ACHN (cell line): ENCODE measurements around the gene SRGAP2B.
"Not testable (repeated sequence)": the region's sequence is repeated elsewhere in the genome, so short reads cannot be mapped to it uniquely, and the experiment has no call there.

Experiments used
- DNase-seq: peaks from one replicate; pipeline ENCODE4 v3.0.0-alpha.2; 2015
- in situ Hi-C: cut with HindIII; loops from 2 replicates; pipeline ENCODE4 v1.10.0; 2017; ENCODE audit warnings: low sequenced_read_pairs, low pct_ligation_motif_present, low pct_unique_long_range_greater_than_20kb

Gene SRGAP2B

DNA sequence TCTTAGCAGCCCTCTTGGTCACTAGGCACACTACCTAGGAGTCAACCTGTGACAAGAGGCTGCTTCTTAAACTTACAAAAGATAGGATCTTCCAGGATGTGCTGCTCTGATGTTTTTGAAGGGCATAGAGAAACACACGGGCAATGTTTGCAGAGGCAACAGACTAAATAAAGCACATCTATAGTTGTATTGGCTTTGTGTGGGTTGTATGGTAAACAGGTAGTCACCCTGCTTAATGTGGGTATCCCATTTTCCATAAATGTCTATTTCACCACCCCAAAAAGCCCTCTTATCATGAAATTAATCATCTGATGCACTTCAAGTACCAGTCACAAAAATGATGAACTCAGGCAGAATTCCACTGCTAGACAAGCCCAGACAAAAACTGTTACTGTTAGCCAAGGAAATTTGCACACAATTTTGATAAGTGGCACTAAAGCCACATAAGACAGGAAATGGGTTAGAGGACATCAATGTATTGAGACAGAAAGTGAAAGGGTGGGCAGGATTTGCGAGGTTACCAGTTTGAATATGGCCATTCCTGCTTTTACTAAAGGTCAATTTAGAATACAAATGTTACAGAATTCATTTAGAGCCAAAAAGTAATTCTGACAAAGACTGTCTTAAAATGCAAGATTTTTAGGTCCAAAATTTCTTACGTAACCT, 205.5 kb downstream of the SRGAP2B start:
- DNase-seq, in situ Hi-C loops: not testable (repeated sequence)

DNA sequence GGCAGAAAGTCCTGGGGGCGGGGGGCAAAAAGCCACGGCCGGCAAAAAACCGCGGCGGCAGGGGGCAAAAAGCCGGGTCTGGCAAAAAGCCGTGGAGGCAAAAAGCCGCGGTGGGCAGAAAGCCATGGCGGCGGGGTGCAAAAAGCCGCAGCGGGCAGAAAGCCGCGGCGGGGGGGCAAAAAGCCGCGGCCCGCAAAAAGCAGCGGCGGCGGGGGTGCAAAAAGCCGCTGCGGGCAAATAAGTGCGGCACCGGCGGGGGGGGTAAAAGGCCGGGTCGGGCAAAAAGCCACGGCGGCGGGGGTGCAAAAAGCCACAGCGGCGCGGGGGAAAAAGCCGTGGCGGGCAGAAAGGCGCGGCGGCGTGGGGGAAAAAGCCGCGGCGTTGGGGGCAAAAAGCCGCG, 212.1 kb downstream of the SRGAP2B start:
- DNase-seq: peak; percentile 32
- in situ Hi-C loops: not testable (repeated sequence)

DNA sequence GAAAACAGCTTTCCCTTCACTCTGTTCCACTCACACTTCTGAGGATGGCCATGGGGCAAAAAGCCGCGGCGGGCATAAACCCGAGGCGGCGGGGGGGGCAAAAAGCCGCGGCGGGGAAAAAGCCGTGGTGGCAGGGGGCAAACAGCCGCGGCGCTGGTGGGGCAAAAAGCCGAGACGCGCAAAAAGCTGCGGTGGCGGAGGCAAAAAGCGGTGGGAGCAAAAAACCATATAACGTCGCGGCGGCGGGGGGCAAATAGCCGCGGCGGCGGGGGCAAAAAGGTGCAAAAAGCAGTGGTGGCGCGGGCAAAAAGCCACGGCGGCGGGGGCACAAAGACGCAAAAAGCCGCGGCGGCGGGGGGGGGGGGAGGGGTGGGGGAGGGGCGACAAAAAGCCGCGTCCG, 212.8 kb downstream of the SRGAP2B start:
- in situ Hi-C loops, DNase-seq: not testable (repeated sequence)

DNA sequence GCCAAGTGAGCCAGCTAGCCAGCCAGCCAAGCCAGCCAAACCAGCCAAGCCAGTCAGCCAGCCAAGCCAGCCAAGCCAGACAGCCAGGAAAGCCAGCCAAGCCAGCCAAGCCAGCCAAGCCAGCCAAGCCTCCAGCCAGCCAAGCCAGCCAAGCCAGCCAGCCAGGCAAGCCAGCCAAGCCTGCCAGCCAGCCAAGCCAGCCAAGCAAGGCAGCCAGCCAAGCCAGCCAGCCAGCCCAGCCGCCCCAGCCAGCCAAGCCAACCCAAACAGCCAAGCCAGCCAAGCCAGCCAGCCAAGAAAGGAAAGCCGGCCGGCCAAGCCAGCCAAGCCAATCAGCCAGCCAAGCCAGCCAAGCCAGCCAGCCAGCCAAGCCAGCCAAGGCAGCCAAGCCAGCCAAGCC, 236.5 kb downstream of the SRGAP2B start:
- in situ Hi-C loops: not testable (repeated sequence)

More for the DNA sequence above, 236.5 kb downstream of the SRGAP2B start:
- not testable (repeated sequence) for DNase-seq
